GM21717 (cell line): ENCODE measurements around the gene CLK3.

Experiments used
- ATAC-seq: cut with Tn5 transposase; IDR thresholded peaks from one replicate; pipeline ENCODE4 v1.9.1; 2021; ENCODE audit warnings: mild to moderate bottlenecking, moderate library complexity; ENCODE audit not compliant: unreplicated experiment

CLK3 gene

GRCh38 chr15:74603026-74603788 lies 12.4 kb upstream of the CLK3 start:
- ATAC-seq: no peak

GRCh38 chr15:74603789-74604705 lies 11.6 kb upstream of the CLK3 start:
- ATAC-seq: no peak

- ATAC-seq: no peak
These were observed 10.4 kb upstream of the CLK3 start for GRCh38 chr15:74604983-74605794.

GRCh38 chr15:74605795-74606150 lies 9.9 kb upstream of the CLK3 start:
- ATAC-seq: no peak

GRCh38 chr15:74608786-74609185 lies 6.8 kb upstream of the CLK3 start:
- ATAC-seq: no peak

- ATAC-seq: no peak
These were observed 5.7 kb upstream of the CLK3 start for GRCh38 chr15:74609938-74610301.

- no peak for ATAC-seq
These were observed 5.2 kb upstream of the CLK3 start for GRCh38 chr15:74610302-74610951.

GRCh38 chr15:74611341-74611740 lies 4.3 kb upstream of the CLK3 start:
- ATAC-seq: no peak

GRCh38 chr15:74611834-74612233 lies 3.8 kb upstream of the CLK3 start:
- ATAC-seq: no peak

GRCh38 chr15:74612677-74613076 lies 3.0 kb upstream of the CLK3 start:
- ATAC-seq: no peak

GRCh38 chr15:74613089-74613952 lies 2.3 kb upstream of the CLK3 start:
- no peak for ATAC-seq

- no peak for ATAC-seq
These were observed 1.5 kb upstream of the CLK3 start for GRCh38 chr15:74613953-74614743.

- peak; percentile 41 for ATAC-seq
These were observed 710 bp upstream of the CLK3 start for GRCh38 chr15:74614744-74615507.

GRCh38 chr15:74616366-74616939 lies 817 bp downstream of the CLK3 start:
- no peak for ATAC-seq

GRCh38 chr15:74616996-74617395 lies 1.4 kb downstream of the CLK3 start:
- no peak for ATAC-seq

- no peak for ATAC-seq
These were observed 3.4 kb downstream of the CLK3 start for GRCh38 chr15:74618841-74619596.

GRCh38 chr15:74619916-74620635 lies 4.4 kb downstream of the CLK3 start:
- ATAC-seq: no peak
